HEK293 (cell line): Measurements from ENCODE around the gene TBL1XR1.

Source experiments
- ATF2 ChIP-seq: fragments of 450-650 bp; formaldehyde crosslinking; IDR thresholded peaks from 2 replicates; pipeline ENCODE4 v1.5.1; 2016; ENCODE audit warnings: missing biosample characterization, missing genetic modification characterization, low read depth
- ELK4 ChIP-seq: IDR thresholded peaks from 2 replicates; pipeline ENCODE4 v1.6.1; 2011; ENCODE audit warnings: mild to moderate bottlenecking, low read depth, low read length, borderline replicate concordance
- HOXD13 ChIP-seq: sonication (generic); formaldehyde crosslinking; IDR thresholded peaks from 2 replicates; pipeline ENCODE4 v1.8.0; 2022; ENCODE audit warnings: missing genetic modification reagents, borderline replicate concordance
- MYNN ChIP-seq: fragments of 450-650 bp; formaldehyde crosslinking; IDR thresholded peaks from 2 replicates; pipeline ENCODE4 v1.5.1; 2016; ENCODE audit warnings: missing biosample characterization, missing genetic modification characterization, borderline replicate concordance
- ZNF274 ChIP-seq, 2 experiments: fragments of 200-500 bp in 1 of 2; fragments of 450-650 bp in 1 of 2; sonication (Bioruptor generic) in 1 of 2; formaldehyde crosslinking in 1 of 2; IDR thresholded peaks; 2 replicates each; pipeline versions ENCODE4 v1.5.1 to v1.6.1; 2014 to 2016; ENCODE audit warnings: borderline replicate concordance in 1 of 2, inconsistent platforms in 1 of 2, low read length in 1 of 2, missing biosample characterization in 1 of 2, missing genetic modification characterization in 1 of 2
- TF ChIP-seq, protein P1 (sequence below): fragments of 450-650 bp; formaldehyde crosslinking; IDR thresholded peaks from 2 replicates; pipeline ENCODE4 v1.5.1; 2017; ENCODE audit warnings: missing biosample characterization, missing genetic modification characterization
- TF ChIP-seq, protein P2 (sequence below): fragments of 450-650 bp; formaldehyde crosslinking; IDR thresholded peaks from 2 replicates; pipeline ENCODE4 v1.5.1; 2016; ENCODE audit warnings: missing biosample characterization, missing genetic modification characterization, borderline replicate concordance

DNA sequence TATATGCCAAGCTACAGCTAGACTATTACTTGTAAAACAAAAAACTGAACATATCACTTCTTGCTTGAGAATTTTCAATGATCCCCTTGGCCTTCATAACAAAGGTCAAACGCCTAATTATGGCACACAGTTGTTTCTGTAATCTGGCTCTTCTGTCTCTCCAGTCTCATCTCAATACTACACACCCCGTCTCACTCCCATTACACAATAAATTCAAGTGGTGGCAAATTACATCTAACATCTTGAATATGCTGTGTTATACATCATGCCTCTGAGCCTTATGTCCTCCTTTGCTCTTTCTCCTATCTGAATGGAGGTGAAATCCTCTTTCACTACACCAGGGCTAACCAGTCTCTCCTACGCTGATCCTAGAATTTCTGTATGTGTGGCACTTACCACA, 140.4 kb downstream of the TBL1XR1 start:
- TF ChIP-seq HOXD13 (CRISPR knock-in tag) (no peak), ZNF274 (IDR thresholded peaks at IDR 0.05; ENCODE audit: low read length) (no peak), ZNF274 (tag by site-specific recombination; IDR thresholded peaks at IDR 0.05; ENCODE audit: borderline replicate concordance) (no peak), ELK4 (no peak), ATF2 (no peak), MYNN (no peak)
- TF ChIP-seq, protein P1, sequence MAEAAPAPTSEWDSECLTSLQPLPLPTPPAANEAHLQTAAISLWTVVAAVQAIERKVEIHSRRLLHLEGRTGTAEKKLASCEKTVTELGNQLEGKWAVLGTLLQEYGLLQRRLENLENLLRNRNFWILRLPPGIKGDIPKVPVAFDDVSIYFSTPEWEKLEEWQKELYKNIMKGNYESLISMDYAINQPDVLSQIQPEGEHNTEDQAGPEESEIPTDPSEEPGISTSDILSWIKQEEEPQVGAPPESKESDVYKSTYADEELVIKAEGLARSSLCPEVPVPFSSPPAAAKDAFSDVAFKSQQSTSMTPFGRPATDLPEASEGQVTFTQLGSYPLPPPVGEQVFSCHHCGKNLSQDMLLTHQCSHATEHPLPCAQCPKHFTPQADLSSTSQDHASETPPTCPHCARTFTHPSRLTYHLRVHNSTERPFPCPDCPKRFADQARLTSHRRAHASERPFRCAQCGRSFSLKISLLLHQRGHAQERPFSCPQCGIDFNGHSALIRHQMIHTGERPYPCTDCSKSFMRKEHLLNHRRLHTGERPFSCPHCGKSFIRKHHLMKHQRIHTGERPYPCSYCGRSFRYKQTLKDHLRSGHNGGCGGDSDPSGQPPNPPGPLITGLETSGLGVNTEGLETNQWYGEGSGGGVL = no peak
- TF ChIP-seq, protein P2, sequence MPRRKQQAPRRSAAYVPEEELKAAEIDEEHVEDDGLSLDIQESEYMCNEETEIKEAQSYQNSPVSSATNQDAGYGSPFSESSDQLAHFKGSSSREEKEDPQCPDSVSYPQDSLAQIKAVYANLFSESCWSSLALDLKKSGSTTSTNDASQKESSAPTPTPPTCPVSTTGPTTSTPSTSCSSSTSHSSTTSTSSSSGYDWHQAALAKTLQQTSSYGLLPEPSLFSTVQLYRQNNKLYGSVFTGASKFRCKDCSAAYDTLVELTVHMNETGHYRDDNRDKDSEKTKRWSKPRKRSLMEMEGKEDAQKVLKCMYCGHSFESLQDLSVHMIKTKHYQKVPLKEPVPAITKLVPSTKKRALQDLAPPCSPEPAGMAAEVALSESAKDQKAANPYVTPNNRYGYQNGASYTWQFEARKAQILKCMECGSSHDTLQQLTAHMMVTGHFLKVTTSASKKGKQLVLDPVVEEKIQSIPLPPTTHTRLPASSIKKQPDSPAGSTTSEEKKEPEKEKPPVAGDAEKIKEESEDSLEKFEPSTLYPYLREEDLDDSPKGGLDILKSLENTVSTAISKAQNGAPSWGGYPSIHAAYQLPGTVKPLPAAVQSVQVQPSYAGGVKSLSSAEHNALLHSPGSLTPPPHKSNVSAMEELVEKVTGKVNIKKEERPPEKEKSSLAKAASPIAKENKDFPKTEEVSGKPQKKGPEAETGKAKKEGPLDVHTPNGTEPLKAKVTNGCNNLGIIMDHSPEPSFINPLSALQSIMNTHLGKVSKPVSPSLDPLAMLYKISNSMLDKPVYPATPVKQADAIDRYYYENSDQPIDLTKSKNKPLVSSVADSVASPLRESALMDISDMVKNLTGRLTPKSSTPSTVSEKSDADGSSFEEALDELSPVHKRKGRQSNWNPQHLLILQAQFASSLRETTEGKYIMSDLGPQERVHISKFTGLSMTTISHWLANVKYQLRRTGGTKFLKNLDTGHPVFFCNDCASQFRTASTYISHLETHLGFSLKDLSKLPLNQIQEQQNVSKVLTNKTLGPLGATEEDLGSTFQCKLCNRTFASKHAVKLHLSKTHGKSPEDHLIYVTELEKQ (tag by site-specific recombination) = no peak
